Non-pigmented ciliary epithelial cell (primary cell): ENCODE results near the gene KCND3.
"Not testable (repeated sequence)": the region's sequence is repeated elsewhere in the genome, so short reads cannot be mapped to it uniquely, and the experiment has no call there.

Experiments
- DNase-seq: peaks from one replicate; pipeline ENCODE4 v3.0.0-alpha.2; 2010; ENCODE audit warnings: low read depth

Gene KCND3

DNA sequence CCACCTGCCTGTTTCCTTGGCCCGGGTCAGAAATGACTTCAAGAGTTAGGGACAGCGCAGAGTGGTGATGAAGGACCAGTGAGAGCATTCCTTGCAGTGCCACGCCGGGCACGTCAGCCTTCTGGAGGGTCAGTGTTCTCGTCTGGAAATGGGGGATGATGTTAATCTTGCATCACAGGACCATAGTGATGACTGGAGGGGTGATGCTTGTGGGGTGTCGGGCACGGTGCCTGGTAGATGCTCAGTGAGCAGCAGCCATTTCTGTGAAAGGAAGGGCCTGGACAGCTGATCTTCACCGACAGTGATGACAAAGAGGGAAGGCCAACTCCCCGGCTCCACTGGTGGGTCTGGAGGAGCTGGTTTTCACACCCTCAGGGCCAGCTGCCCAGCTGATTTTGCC, 177.6 kb downstream of the KCND3 start:
- DNase-seq, result no peak

DNA sequence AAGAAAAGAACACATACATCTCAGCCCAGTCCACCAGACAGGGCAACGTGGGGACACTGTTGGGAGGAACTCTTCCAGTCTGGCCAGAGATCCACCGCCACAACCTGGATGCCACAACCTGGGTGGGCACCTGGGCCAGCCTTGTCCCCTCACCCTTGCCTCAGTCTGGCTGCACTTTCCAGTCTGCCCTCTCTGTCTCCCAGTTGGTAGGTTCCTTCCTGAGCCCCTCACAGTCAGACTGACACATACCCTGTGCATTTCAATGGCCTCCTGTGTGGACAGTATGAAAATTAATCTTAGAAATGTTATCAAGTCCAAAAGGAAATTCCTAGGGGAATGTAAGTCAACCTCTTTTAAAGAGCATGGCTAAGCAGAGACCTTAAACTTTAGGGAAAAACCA, 184.2 kb downstream of the KCND3 start:
- DNase-seq, result no peak

DNA sequence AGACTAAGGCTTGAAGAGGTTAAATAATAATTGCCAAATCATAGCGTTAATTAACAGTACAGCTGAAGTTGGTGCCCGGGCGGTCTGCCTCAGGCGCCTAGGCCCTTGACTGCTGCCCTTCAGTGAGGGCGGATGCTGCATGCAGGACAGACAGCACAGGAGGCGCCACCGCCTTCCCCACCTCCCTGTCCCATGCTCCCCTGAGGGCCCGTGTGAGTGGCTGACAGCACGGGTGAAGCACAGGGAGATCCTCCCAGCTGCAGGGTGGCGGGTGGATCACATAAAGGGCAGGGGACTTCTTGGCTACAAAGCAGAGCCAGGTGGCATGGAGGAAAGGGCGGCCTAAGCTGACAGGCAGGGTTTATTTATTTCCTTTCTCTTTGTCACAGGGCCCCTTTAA, 184.7 kb downstream of the KCND3 start:
- no peak for DNase-seq

- DNase-seq, result no peak
Measured at GRCh38 chr1:111803951-111804350, 185.5 kb downstream of the KCND3 start.

DNA sequence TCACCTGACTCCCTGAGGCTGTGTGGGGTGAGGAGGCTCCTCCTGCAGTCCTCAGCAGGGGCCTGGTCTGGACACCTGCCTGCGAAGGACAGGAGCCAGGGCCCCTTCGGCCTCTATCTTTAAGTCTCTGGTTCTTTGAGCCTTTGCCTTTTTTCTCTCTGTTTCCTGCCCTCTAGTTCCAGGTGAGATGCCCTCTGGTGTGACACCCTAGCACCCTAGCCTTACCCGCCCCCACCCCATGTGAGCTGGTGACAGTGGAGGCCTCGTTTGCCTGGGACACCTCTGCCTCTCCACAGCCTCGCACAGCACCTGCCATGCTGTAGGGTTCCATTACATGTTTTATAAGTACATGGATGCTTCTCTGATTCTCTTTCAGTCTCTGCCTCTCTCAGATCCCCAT, 186.5 kb downstream of the KCND3 start:
- DNase-seq, result no peak

GRCh38 chr1:111802110-111802509, 187.4 kb downstream of the KCND3 start:
- DNase-seq, result no peak

GRCh38 chr1:111801071-111801850, 188.2 kb downstream of the KCND3 start:
- no peak for DNase-seq

DNA sequence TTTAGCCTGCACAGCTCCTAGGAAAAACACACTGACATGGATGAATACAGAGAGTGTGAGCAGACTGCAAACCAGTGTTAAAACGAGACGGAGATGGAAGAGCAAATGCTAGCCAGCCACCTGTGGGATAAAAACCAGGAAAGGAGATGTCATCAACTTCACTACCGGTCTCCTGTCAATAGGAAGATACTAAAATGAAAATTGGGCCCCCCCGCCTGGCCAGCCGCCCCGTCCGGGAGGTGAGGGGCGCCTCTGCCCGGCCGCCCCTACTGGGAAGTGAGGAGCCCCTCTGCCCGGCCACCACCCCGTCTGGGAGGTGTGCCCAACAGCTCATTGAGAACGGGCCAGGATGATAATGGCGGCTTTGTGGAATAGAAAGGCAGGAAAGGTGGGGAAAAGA, 189.7 kb downstream of the KCND3 start:
- not testable (repeated sequence) for DNase-seq

GRCh38 chr1:111798580-111798979, 190.9 kb downstream of the KCND3 start:
- no peak for DNase-seq

GRCh38 chr1:111795401-111795800, 194.1 kb downstream of the KCND3 start:
- DNase-seq, result no peak

- no peak for DNase-seq
Measured at GRCh38 chr1:111793923-111794322, 195.5 kb downstream of the KCND3 start.

DNA sequence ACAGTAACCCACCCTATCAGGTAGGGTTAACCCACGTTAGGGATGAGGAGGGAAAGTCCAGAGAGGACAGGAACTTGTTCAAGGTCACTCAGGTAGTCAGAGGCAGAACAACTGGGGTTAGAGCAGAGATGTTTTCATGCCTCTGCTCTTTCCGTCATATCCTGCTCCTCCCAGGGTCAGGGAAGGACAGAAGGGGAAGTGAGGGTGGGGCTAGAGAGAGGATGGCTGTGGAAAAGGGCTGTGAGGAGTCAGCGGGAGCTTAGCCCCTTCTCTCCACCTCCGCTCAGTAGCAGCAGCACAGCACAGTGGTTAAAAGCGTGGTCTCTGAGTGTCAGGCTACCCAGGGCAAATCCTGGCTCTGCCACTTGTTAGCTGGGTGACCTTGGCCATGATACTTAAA, 197.2 kb downstream of the KCND3 start:
- DNase-seq, result no peak

GRCh38 chr1:111791776-111792175, 197.7 kb downstream of the KCND3 start:
- no peak for DNase-seq

GRCh38 chr1:111789666-111790316, 199.7 kb downstream of the KCND3 start:
- no peak for DNase-seq

- DNase-seq, result no peak
Measured at GRCh38 chr1:111789142-111789541, 200.3 kb downstream of the KCND3 start.

- DNase-seq, result no peak
Measured at GRCh38 chr1:111786669-111787207, 202.7 kb downstream of the KCND3 start.

GRCh38 chr1:111784273-111784901, 205.1 kb downstream of the KCND3 start:
- no peak for DNase-seq

DNA sequence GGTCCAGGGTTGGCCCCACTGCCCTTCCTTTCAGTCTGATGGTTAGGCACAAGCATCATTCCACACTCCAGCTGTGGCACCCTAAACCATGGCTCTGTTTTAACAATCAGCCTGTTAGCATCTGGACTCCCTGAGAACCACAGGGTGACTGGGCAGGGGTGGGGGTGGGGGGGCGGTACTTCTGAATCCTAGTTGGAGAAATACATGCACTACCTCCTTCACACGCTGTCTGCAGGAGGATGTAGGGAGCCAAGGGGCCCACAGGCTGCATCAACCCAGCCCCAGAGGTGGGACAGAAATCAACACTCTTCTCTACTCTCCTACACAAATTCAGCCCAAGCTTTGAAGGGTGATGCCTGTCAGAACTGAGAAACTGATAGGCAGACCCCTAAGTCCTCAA, 209.9 kb downstream of the KCND3 start:
- DNase-seq, result no peak

DNA sequence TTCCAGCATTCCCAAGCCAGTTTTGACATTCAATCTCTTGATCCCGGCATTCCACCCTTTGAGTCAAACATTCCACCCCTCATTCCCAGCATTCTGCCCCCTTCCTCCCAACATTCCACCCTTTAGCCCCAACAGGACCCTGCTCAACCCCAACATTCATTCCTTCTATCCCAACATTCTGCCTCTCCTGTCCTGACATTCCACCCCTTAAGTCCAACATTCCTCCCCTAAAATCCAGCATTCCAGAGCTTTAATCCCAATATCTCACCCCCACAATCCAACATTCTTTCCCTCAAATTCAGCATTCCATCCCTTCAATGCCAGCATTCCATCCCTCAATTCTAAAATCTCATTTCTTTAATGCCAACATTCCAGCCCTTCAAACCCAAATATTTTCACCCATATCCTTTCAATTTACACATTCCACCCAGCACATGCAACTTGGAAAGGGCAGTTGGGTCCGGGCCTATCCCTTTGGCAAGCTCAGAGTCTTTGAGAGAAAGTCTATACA, 210.9 kb downstream of the KCND3 start:
- no peak for DNase-seq

GRCh38 chr1:111778066-111778465, 211.4 kb downstream of the KCND3 start:
- DNase-seq, result no peak

GRCh38 chr1:111777301-111777700, 212.2 kb downstream of the KCND3 start:
- no peak for DNase-seq

GRCh38 chr1:111776861-111777260, 212.6 kb downstream of the KCND3 start:
- no peak for DNase-seq

DNA sequence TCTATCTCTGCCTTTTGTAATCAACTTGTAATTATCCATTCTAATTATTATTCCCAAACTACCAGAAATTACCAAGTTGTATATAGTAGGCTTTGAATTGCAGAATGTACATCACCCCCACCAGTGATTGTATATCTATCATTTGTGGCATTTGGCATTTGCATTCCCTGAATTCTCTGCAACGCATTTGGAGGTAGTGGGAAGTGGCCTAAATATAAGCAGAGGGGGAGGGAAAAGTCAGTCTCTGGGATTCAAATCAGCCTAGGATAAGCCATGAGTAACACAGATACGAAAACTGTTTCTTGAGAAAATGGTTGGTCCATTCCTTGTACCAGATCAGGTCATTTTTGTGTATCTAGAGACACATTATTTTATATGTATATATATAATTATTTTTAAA, 213.1 kb downstream of the KCND3 start:
- no peak for DNase-seq
